Spinal cord (tissue), 10 donors: ENCODE measurements around the gene KCNJ6. TPM values are rescaled to one million over a fixed set of nuclear protein-coding genes. Genes with fewer than 3 reads are reported as not detected.

ENCODE experiments used
- DNase-seq, 6 donors: peaks; one replicate each; pipeline versions ENCODE4 v3.0.0 to v3.0.0-alpha.2; 2013 to 2015; ENCODE audit warnings: low spot score in 6 of 6, low read depth in 4 of 6
- H3K27ac ChIP-seq: one replicate; pipeline ENCODE4 v1.5.1; 2013; ENCODE audit warnings: low read depth, low read length, control low read depth
- H3K27me3 ChIP-seq: one replicate; pipeline ENCODE4 v1.6.1; 2013; ENCODE audit warnings: low read length; ENCODE audit not compliant: control insufficient read depth, insufficient read depth
- H3K36me3 ChIP-seq: one replicate; pipeline ENCODE4 v1.6.1; 2013; ENCODE audit warnings: low read length; ENCODE audit not compliant: control insufficient read depth, insufficient read depth
- H3K4me1 ChIP-seq: one replicate; pipeline ENCODE4 v1.6.1; 2013; ENCODE audit warnings: low read length; ENCODE audit not compliant: control insufficient read depth, insufficient read depth
- H3K4me3 ChIP-seq: one replicate; pipeline ENCODE4 v1.5.1; 2013; ENCODE audit warnings: low read depth, low read length, control low read depth
- H3K9me3 ChIP-seq: one replicate; pipeline ENCODE4 v1.6.1; 2013; ENCODE audit warnings: low read length; ENCODE audit not compliant: control insufficient read depth, insufficient read depth
- WGBS: methylation state at CpG from one replicate; pipeline ENCODE4 v1.1.5; 2013; ENCODE audit warnings: missing lambda C conversion rate; ENCODE audit not compliant: insufficient coverage; 5-methylcytosine and 5-hydroxymethylcytosine counted together
- polyA plus RNA-seq, 2 donors: library from polyadenylated mRNA; unstranded; fragments of 120-200 nt; gene quantifications; one replicate each; pipeline ENCODE4 v1.2.1, GENCODE V29; 2013; ENCODE audit not compliant: insufficient read length in 2 of 2
- total RNA-seq, 2 donors: library from RNA; depleted of rRNA in 1 of 2; stranded (reverse); fragments of 120-200 nt in 1 of 2; fragments of >200 nt in 1 of 2; gene quantifications; one replicate each; pipeline versions ENCODE4 v1.2.3 to v1.2.4, GENCODE V29; 2013 to 2014
- donor health status: healthy.

Gene KCNJ6
- total and polyA plus RNA-seq, 4 donors = 4.1 to 8.7 (median 4.8) TPM

DNA sequence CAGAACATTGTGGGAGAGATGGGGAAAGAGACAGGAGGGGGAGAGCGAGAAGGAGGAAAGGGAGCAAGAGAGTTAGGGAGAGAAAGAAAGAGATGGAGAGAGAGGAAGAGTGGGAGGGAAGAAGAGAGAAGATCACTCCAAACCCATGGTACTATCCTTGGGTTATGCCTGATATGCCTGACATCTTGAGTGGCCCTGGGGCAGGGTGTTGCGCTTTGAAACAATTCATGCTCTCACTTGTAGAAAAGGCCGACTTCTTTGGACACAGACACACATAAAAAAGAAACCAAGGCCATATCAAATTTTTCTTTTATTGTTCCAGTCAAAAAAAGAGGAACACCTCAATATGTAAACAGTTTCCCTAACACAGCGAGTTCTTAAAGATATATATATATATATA, 309.2 kb downstream of the KCNJ6 start:
- Histone ChIP-seq H3K9me3 (no peaks in the 10 kb centered on the region), H3K27me3 (no peaks in the 10 kb centered on the region), H3K36me3 (no peaks in the 10 kb centered on the region), H3K27ac (no peak overlapping the region), H3K4me1 (no peaks in the 10 kb centered on the region), H3K4me3 (no peak overlapping the region)
- DNase-seq = no peak
- WGBS = no CpG with 5 or more reads among the region's 4 CpGs

DNA sequence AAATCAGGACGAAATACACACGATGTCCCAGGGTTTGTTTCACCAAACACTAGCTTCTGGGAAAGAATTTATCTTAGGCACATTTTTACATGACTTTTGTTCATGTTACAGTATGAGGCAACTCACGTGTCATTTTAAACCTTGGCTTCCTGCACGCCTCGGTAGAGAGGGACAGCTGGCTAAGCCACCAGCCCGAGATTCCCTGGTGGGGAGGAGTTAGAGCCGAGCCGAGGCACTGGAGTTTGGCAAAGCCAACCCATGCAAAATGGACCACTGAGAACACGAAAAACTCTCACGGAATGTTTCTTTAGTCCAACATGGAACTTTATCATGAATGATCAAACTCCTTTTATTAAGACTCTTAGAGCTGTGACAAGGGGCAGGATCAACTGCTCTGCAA, 309.7 kb downstream of the KCNJ6 start:
- Histone ChIP-seq H3K9me3 (no peaks in the 10 kb centered on the region), H3K36me3 (no peaks in the 10 kb centered on the region), H3K4me1 (no peaks in the 10 kb centered on the region), H3K4me3 (no peak overlapping the region), H3K27ac (no peak overlapping the region), H3K27me3 (no peaks in the 10 kb centered on the region)
- no peak for DNase-seq
- WGBS = 98% methylated on average over 10 of the region's 10 CpGs

GRCh38 chr21:37605006-37605405, 311.3 kb downstream of the KCNJ6 start:
- H3K27me3 ChIP-seq = no peaks in the 10 kb centered on the region
- no peak overlapping the region for H3K4me3 ChIP-seq
- DNase-seq = no peak
- H3K36me3 ChIP-seq = no peaks in the 10 kb centered on the region
- H3K27ac ChIP-seq = no peak overlapping the region
- H3K9me3 ChIP-seq = no peaks in the 10 kb centered on the region
- H3K4me1 ChIP-seq = no peaks in the 10 kb centered on the region

DNA sequence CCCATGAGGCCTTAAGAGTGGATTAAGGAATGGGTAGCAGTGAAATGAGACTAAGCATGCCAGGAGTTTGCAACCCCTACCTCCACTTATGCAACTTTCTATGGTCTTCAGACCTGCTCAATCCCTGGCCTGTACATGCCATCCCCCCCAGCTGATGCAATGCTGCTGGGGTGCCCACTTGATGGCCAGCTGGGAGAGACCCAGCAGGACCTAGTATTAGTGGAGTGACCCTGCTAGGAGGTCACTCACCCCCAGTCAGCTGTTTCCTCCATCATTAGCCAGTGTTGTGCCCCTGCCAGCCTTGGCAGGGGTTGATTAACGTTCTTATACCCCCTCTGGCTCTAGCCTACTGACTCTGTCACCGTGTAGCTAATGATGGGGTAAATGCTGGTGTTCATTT, 313.1 kb downstream of the KCNJ6 start:
- no peaks in the 10 kb centered on the region for H3K27me3 ChIP-seq
- no peaks in the 10 kb centered on the region for H3K36me3 ChIP-seq
- DNase-seq = no peak
- no peak overlapping the region for H3K27ac ChIP-seq
- H3K4me1 ChIP-seq = no peaks in the 10 kb centered on the region
- WGBS = no CpG with 5 or more reads among the region's 2 CpGs
- H3K9me3 ChIP-seq = no peaks in the 10 kb centered on the region
- no peak overlapping the region for H3K4me3 ChIP-seq

GRCh38 chr21:37601915-37602314, 314.3 kb downstream of the KCNJ6 start:
- DNase-seq = no peak
- WGBS = 91% methylated on average over 5 of the region's 5 CpGs
- Histone ChIP-seq H3K27me3 (no peaks in the 10 kb centered on the region), H3K27ac (no peak overlapping the region), H3K4me3 (no peak overlapping the region), H3K9me3 (no peaks in the 10 kb centered on the region), H3K4me1 (no peaks in the 10 kb centered on the region), H3K36me3 (no peaks in the 10 kb centered on the region)

GRCh38 chr21:37601027-37601426, 315.2 kb downstream of the KCNJ6 start:
- Histone ChIP-seq H3K4me3 (no peak overlapping the region), H3K36me3 (no peaks in the 10 kb centered on the region), H3K9me3 (no peaks in the 10 kb centered on the region), H3K4me1 (no peaks in the 10 kb centered on the region), H3K27me3 (no peaks in the 10 kb centered on the region), H3K27ac (no peak overlapping the region)
- WGBS = 95% methylated on average over 2 of the region's 3 CpGs
- no peak for DNase-seq

GRCh38 chr21:37595944-37596343, 320.3 kb downstream of the KCNJ6 start:
- Histone ChIP-seq H3K27ac (no peak overlapping the region), H3K4me1 (peaks cover 6% of the 10 kb centered on the region), H3K27me3 (no peaks in the 10 kb centered on the region), H3K9me3 (no peaks in the 10 kb centered on the region), H3K4me3 (no peak overlapping the region), H3K36me3 (no peaks in the 10 kb centered on the region)
- DNase-seq = no peak
- 92% methylated on average over 7 of the region's 8 CpGs for WGBS

DNA sequence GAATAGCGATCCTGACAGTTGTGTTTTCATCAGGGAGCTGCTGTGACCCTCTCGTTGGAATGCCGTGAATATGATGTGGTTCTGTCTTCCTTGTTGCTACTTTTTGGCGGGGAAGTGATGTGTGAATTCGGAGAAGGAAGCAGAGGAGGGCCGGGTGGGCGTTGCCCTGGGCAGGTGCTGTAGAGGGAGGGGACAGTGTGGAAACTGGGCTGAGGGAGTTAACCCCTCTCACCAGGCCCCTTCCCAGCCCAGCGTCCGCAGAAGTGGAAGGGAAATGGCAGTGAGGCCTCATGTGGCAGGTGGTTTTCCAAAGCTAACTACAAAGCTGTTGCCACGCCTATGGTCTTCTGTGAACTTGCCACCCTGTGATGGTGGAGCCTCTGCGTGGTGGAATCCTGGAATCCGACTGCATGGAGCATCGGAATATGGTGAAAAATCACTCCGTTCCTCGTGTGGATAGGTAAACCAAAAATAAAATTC, 321.7 kb downstream of the KCNJ6 start:
- H3K4me3 ChIP-seq = no peak overlapping the region
- no peaks in the 10 kb centered on the region for H3K36me3 ChIP-seq
- no peak overlapping the region for H3K27ac ChIP-seq
- H3K27me3 ChIP-seq = no peaks in the 10 kb centered on the region
- no peaks in the 10 kb centered on the region for H3K9me3 ChIP-seq
- H3K4me1 ChIP-seq = peaks cover 6% of the 10 kb centered on the region
- 71% methylated on average over 7 of the region's 15 CpGs for WGBS
- no peak for DNase-seq

DNA sequence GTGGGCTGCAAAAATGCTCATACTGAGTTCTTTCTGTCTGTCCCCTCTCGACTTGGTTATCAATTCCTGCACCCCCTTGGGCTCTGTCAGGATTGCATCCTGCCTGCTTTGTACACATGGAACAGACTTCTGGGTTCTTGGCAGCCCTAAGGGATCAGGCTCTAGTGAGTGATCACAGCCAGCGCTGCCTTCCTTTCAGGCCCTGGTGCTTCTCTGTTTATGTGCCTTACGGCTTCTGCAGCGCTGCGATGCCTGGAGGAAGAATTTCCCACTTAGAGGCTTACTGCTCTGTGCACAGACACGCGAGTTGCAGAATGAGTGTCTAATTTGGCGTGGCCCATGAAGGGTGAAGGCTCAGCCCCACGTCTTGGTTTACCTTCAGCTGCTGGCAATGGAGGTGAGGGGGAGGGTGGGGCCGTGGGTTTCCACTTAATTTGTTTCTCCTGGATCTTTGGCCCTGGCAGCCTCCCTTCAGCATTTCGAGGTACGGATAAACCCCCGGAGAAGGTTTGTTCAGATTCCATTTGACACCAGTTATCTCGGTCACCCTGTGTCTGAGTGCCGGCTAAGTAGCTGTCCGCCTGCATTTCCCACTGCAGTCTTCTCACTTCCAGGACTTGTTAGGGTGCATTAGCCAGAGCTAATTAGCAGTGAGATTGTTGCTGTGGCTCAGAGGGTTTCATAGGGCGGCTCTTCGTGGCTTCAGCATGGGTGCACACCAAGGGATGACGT, 322.4 kb downstream of the KCNJ6 start:
- no peak overlapping the region for H3K27ac ChIP-seq
- WGBS = 61% methylated on average over 18 of the region's 19 CpGs
- H3K27me3 ChIP-seq = no peaks in the 10 kb centered on the region
- DNase-seq = peak in 2 of 6 donors; percentile 51 to 64
- no peaks in the 10 kb centered on the region for H3K9me3 ChIP-seq
- H3K4me3 ChIP-seq = no peak overlapping the region
- peaks cover 6% of the 10 kb centered on the region for H3K4me1 ChIP-seq
- H3K36me3 ChIP-seq = no peaks in the 10 kb centered on the region

- Histone ChIP-seq H3K27ac (no peak overlapping the region), H3K4me3 (no peak overlapping the region), H3K27me3 (no peaks in the 10 kb centered on the region), H3K4me1 (peaks cover 6% of the 10 kb centered on the region), H3K36me3 (no peaks in the 10 kb centered on the region), H3K9me3 (no peaks in the 10 kb centered on the region)
- WGBS = 35% methylated on average over 4 of the region's 5 CpGs
- DNase-seq = peak in 2 of 6 donors; percentile 5 to 6
These were observed 323.2 kb downstream of the KCNJ6 start for GRCh38 chr21:37593015-37593414.
